Epithelial cell of esophagus (primary cell): ENCODE measurements around the gene GIMAP1.

Experiments
- DNase-seq: peaks from one replicate; pipeline ENCODE4 v3.0.0; 2010; ENCODE audit warnings: low read depth
- H3K4me3 ChIP-seq: 2 replicates; pipeline ENCODE4 v1.5.1; 2011; ENCODE audit warnings: mild to moderate bottlenecking, low read length, control low read depth
- TF ChIP-seq, protein P1 (sequence below): IDR thresholded peaks from 2 replicates; pipeline ENCODE4 v1.5.1; 2011; ENCODE audit warnings: low read depth, mild to moderate bottlenecking, low read length, control low read depth, inconsistent platforms; ENCODE audit not compliant: insufficient read depth; ENCODE audit errors: missing control alignments

GIMAP1 gene

DNA sequence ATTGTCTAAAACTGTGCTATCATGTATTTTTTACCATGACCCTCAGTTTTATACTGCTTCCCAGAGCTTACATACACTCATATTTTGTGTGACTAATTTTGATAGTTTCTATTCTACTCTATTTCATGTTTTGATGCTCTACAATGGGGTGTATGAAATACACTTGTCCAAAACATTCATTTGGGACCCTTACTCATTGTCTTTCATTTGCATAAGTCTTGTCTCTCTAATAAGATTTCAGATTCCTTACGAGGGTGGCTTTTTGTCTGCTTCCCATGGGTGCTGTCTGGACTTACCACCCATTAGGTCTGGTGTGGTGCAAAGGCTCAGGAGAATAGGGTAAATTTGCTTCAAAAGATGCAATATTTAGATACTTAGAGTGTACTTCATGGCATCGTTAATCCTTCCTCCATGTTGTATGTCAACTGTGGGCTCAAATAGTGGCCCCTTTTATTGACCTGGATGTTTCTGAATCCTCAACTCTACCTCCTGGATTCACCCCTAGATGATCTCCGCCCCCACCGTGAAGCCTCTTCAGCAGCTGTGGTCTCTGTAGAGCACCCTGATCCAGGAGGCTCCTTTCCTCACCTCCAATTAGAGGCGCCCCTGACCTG is 17.2 kb downstream of the GIMAP1 start:
- H3K4me3 ChIP-seq: no peak overlapping the region

DNA sequence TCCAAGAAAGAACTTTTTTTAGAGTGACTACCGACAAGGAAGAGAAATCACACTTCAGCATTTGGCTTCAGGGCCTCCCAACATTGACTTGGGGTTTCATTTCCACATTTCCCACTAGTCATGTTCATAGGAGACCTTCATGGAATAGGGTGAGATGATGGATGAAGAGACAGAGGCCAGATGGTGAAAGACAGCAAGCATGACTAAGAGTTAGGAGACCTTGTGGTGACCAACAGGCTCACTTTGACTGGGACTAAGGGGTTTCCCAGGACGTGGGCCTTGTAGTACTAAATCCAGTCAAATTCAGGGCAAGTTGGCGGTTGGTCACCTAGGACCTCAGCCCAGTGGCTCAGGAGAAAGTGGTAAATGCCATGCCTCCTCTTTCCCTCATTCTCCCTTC is 17.8 kb downstream of the GIMAP1 start:
- DNase-seq: no peak
- no peak overlapping the region for H3K4me3 ChIP-seq
- TF ChIP-seq, protein P1, sequence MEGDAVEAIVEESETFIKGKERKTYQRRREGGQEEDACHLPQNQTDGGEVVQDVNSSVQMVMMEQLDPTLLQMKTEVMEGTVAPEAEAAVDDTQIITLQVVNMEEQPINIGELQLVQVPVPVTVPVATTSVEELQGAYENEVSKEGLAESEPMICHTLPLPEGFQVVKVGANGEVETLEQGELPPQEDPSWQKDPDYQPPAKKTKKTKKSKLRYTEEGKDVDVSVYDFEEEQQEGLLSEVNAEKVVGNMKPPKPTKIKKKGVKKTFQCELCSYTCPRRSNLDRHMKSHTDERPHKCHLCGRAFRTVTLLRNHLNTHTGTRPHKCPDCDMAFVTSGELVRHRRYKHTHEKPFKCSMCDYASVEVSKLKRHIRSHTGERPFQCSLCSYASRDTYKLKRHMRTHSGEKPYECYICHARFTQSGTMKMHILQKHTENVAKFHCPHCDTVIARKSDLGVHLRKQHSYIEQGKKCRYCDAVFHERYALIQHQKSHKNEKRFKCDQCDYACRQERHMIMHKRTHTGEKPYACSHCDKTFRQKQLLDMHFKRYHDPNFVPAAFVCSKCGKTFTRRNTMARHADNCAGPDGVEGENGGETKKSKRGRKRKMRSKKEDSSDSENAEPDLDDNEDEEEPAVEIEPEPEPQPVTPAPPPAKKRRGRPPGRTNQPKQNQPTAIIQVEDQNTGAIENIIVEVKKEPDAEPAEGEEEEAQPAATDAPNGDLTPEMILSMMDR: no peak

More for the DNA sequence above, 17.2 kb downstream of the GIMAP1 start:
- TF ChIP-seq, protein P1: no peak
- no peak for DNase-seq

DNA sequence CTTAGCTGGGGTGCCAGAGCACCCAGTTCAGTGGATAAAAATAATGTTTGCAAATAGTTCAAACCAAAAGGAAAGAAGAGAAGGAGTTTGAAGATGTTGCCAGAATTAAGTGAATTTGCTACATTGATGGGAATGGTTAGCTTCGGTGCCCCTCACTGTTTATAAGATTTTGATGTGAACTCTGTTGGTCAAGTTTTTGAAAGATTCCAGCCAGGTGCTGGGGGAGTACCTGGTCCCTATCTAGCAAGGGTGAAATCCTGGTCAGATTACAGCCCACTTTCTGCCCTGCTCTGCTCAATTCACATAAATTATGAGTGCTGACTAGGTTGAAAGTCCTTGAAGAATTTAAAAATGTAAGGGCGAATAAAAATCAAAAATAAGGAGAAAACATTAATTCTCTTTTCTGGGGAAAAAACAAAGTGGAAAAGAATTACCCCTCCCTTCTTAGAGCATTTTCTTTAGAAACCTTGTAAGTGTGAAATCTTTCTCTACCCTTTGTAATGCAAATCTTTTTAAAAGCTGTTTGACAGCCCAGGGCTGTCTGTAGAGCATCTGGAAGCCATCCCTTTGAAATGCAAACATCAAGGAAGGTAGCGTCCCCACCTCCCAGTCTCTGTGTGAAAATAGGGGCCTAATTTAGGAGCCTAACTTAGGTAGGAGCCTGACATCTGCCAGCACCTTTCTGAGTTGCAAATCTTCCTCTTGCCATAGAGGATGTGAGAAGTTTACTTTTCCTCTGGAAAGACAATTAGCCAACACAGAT is 19.4 kb downstream of the GIMAP1 start:
- H3K4me3 ChIP-seq: no peak overlapping the region
- TF ChIP-seq, protein P1: no peak
- no peak for DNase-seq

DNA sequence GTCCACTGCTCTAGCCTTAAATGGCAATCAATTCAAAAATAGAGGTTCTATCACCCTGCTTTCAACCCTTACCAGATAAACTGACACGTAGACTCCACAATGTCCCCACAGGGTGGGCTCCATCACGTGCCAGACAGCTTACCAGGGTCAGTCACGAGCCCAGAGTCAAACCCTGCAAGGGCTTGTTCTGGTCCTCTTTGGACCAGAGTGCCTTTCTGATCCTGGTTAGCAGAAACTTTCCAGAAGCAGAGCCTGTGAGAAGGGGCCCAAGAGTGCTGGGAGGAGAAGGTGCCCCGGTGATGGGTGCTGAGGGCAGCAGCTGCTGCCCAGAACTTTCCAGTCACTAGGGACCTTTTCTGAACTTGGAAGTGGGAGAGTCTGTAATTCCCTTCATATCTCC is 20.5 kb downstream of the GIMAP1 start:
- H3K4me3 ChIP-seq: no peak overlapping the region
- no peak for DNase-seq
- TF ChIP-seq, protein P1: no peak

DNA sequence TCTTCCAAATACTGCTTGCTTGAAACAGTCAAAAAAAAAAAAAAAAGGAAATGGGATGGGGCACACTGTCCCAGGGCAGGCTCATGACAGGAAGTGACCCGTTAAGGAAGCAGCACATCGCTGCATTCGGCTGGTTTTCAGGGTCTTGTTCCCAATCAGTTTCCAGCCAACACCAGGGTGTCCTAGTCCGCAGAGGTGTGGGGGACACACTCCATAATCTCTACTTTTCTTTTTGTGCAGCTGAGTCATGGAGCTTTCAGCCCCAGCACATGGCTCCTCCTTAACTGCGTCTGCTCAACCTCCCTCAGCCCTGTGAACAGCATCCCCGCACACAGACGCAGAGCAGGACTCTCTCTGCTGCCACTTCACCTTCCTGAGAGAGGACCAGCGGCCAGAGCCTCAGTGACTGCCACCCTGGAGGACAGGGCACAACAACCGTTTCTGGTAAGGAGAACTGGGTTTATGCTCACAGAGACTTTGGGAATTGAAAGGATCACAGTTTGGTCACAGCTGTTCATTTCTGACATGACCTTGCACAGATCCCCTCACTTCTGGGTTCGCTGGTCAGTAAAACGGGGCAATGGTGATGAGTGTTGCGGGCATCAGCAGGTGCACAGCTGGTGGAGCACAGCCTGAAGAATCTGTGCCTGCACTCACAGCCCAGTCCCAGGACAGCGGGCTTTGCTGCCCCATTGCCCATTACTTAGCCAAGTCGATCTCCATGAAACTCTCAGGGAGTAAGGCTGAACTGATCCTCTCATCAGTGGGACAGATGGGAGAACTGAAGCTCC is 21.0 kb downstream of the GIMAP1 start, which contains the start of gene GIMAP5:
Gene GIMAP5, plus strand, starts transcription at position 154 of the 791 bp plus-strand sequence. CDS start 3,467 bp downstream, outside the sequence.
- no peak within 1 kb of the TSS for H3K4me3 ChIP-seq
- TF ChIP-seq, protein P1: no peak
- DNase-seq: no peak

DNA sequence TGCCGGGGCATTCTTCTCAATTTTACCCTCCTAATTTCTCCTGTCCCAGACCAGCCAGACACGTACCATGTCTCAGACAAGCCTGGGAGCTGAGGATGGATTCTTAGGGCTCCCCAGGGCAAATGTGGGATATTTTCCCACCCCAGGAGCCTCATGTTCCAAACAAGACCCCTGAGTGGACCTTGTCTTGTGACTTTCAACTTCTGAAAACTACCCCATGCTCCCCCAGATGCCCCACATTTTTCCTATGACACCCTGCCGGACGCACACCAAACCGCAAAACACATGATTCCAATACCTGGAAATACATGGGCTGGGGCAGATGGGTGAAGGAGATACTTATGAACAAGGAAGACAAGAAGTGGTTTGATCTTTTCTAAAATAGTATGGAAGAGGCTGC is 21.7 kb downstream of the GIMAP1 start:
- TF ChIP-seq, protein P1: no peak
- H3K4me3 ChIP-seq: no peak overlapping the region
- no peak for DNase-seq
